GM19238 (cell line): Measurements from ENCODE around the gene FCRL6.

ENCODE experiments used
- DNase-seq: peaks from one replicate; pipeline ENCODE4 v3.0.0; 2011; ENCODE audit warnings: low spot score; ENCODE audit not compliant: insufficient read length

Gene FCRL6

DNA sequence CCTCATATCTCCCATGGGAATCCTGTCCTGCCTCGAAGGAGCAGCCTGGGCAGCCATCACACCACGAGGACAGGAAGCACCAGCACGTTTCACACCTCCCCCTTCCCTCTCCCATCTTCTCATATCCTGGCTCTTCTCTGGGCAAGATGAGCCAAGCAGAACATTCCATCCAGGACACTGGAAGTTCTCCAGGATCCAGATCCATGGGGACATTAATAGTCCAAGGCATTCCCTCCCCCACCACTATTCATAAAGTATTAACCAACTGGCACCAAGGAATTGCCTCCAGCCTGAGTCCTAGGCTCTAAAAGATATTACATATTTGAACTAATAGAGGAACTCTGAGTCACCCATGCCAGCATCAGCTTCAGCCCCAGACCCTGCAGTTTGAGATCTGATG, 33.2 kb downstream of the FCRL6 start:
- no peak for DNase-seq

DNA sequence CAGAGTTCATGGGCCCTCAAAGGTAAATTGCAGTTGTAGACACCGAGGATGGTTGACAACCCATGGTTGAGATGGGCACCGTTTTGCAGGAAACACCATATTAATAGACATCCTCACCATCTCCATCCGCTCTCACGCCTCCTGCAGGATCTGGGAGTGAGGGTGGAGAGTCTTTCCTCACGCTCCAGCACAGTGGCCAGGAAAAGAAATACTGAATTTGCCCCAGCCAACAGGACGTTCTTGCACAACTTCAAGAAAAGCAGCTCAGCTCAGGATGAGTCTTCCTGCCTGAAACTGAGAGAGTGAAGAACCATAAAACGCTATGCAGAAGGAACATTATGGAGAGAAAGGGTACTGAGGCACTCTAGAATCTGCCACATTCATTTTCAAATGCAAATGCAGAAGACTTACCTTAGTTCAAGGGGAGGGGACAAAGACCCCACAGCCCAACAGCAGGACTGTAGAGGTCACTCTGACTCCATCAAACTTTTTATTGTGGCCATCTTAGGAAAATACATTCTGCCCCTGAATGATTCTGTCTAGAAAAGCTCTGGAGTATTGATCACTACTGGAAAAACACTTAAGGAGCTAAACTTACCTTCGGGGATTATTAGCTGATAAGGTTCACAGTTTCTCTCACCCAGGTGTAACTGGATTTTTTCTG, 33.8 kb downstream of the FCRL6 start:
- DNase-seq: no peak

DNA sequence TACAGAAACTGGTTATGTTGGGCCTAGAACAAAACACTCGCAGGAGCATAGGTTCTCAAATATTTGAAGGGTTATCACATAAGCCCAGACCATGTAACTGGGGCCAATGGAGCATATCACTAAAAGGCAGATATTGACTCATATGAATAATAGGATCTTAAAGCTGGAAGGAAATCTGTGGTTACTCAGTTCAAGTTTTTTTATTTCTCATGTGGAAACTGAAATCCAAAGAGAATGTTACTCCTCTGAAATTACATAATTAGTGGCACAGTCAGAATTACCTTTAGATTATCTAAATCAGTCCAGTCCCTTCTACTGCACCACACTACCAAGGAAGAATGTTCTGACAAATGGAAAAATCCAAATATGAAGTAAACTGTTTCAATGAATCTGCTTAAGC, 36.6 kb downstream of the FCRL6 start:
- no peak for DNase-seq

- peak; percentile 61 for DNase-seq
These were observed 37.1 kb downstream of the FCRL6 start for GRCh38 chr1:159839116-159839849.

GRCh38 chr1:159841749-159842148, 39.6 kb downstream of the FCRL6 start:
- DNase-seq: no peak

- no peak for DNase-seq
These were observed 41.3 kb downstream of the FCRL6 start for GRCh38 chr1:159843459-159843858.

- DNase-seq: no peak
These were observed 43.8 kb downstream of the FCRL6 start for GRCh38 chr1:159845751-159846629.

DNA sequence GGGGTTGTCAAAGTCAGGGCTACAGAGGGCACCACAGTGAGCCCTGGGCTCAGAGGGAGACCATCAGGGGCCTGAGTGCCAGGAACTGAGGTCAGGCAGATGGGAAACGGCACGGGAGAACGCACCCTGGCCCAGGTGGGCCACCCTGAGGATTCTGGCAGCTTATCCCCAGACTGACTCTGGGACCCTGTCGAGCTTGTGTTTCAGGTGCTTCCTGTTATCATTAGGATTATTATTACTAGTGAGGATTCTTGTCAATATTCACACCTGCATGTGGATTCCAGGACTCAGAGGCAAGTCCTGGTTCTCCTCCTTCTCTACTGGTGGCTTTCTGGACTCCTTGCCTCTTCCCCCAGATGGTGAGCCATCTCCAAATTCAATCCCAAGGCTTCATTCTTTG, 45.1 kb downstream of the FCRL6 start:
- DNase-seq: no peak

- DNase-seq: no peak
These were observed 46.2 kb downstream of the FCRL6 start for GRCh38 chr1:159848326-159848725.

- DNase-seq: no peak
These were observed 47.6 kb downstream of the FCRL6 start for GRCh38 chr1:159849626-159850366.

DNA sequence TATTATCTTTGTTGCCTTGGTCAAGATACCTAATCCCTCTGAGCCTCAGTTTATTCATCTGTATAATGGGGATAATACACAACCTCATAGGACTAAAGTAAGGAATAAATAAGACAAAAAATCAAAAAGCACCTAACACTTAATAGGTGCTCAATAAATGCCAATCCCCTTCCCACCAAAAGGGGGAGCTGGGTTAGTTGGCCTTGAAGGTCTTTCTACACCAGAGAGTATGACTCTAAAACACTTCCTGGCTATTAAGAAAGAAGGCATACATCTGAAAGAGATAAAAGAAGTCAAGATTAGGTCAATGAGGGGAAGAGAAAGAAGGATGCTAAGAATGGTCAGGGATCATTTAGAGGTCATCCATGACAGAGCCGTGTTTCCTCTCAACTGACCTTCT, 49.2 kb downstream of the FCRL6 start:
- no peak for DNase-seq

GRCh38 chr1:159853417-159854115, 51.4 kb downstream of the FCRL6 start:
- no peak for DNase-seq

GRCh38 chr1:159854116-159854692, 52.0 kb downstream of the FCRL6 start:
- DNase-seq: no peak

GRCh38 chr1:159854693-159855192, 52.6 kb downstream of the FCRL6 start:
- DNase-seq: peak; percentile 37

DNA sequence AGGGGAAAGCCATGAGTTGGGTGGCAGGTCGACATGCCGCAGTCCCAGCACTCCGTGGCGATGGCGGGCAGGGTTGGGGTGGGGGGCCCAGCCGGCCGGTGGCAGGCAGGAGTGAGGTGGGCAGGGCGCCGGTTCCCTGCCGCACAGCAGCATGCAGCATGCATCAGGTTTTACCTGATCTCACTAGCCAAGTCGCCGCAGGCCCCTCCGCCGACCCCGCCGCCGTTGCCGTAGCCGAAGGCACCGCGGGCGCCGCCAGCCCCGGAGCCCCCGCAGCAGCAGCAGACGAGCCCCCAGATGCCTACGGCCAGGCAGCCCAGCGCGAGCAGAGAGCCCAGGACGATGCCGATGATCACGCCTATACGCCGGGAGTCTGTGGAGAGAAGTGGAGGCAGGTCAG, 53.5 kb downstream of the FCRL6 start:
- DNase-seq: no peak

- DNase-seq: no peak
These were observed 54.4 kb downstream of the FCRL6 start for GRCh38 chr1:159856576-159856975.

- DNase-seq: no peak
These were observed 55.7 kb downstream of the FCRL6 start for GRCh38 chr1:159857889-159858288.

- no peak for DNase-seq
These were observed 57.7 kb downstream of the FCRL6 start for GRCh38 chr1:159859767-159860322.

- DNase-seq: no peak
These were observed 58.3 kb downstream of the FCRL6 start for GRCh38 chr1:159860456-159860855.

DNA sequence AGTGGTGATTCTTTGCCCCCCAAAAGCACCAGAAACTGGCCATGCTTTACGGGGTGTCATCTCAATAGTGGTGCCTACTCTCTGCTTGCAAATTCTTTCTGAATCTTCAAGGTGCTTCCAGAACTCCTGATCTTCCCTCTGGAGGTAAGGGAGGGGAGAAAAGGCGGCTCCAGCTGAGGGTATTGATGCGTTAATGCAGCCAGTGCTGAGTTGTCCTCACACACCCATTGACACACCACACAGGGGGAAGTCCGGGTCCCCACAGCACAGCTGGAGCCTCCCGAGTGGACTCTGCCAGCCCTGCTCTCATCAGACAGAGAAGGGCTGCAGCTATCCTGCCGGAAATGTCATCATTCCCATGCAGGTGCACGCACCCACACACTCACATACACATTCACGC, 59.1 kb downstream of the FCRL6 start:
- no peak for DNase-seq
